Stimulated activated naive CD8-positive, alpha-beta T cell treated with anti-CD3 and anti-CD28 coated beads, Interleukin-15, amount 100 ng/mL, for 72 hours (primary cell): ENCODE data around the gene AQP9.
"Not testable (repeated sequence)": the region's sequence is repeated elsewhere in the genome, so short reads cannot be mapped to it uniquely, and the experiment has no call there.

ENCODE experiments used
- ATAC-seq: fragments of 150-1000 bp; cut with Tn5 transposase; 2 replicates; pipeline ENCODE4 v1.10.0; 2021; ENCODE audit warnings: mild to moderate bottlenecking, moderate library complexity
- DNase-seq, 2 donors: peaks; one replicate each; pipeline ENCODE4 v3.0.0; 2021 to 2022
- H3K27ac Mint-ChIP-seq, 2 donors: one replicate each; pipeline ENCODE4 v1.8.0; 2022; ENCODE audit warnings: mild to moderate bottlenecking in 2 of 2, mixed read lengths in 2 of 2, moderate library complexity in 2 of 2
- H3K27me3 Mint-ChIP-seq: one replicate; pipeline ENCODE4 v1.8.0; 2022; ENCODE audit warnings: mixed read lengths
- H3K4me1 Mint-ChIP-seq: one replicate; pipeline ENCODE4 v1.8.0; 2022; ENCODE audit warnings: mild to moderate bottlenecking, mixed read lengths
- H3K4me3 Mint-ChIP-seq, 2 donors: one replicate each; pipeline ENCODE4 v1.8.0; 2022; ENCODE audit warnings: mild to moderate bottlenecking in 2 of 2, mixed read lengths in 2 of 2, moderate library complexity in 1 of 2
- H3K9me3 Mint-ChIP-seq, 2 donors: one replicate each; pipeline ENCODE4 v1.8.0; 2022; ENCODE audit warnings: mixed read lengths in 2 of 2

The AQP9 gene

GRCh38 chr15:58138106-58138505 is at the start of gene AQP9:
TSS of gene AQP9 (plus strand) at chr15:58138381. CDS start at chr15:58138566, 185 bp downstream.
- H3K4me1 Mint-ChIP-seq: no peaks in the 10 kb centered on the region
- H3K9me3 Mint-ChIP-seq: no peaks in the 10 kb centered on the region
- DNase-seq: no peak
- H3K4me3 Mint-ChIP-seq: no peak within 1 kb of the TSS
- no peak for ATAC-seq
- peaks cover 21% of the 10 kb centered on the region for H3K27me3 Mint-ChIP-seq
- peak within 1 kb of the TSS in 1 of 2 donors; percentile 48 for H3K27ac Mint-ChIP-seq

- H3K4me3 Mint-ChIP-seq: no peak overlapping the region
- no peaks in the 10 kb centered on the region for H3K9me3 Mint-ChIP-seq
- no peak for DNase-seq
- no peak overlapping the region for H3K27ac Mint-ChIP-seq
- H3K4me1 Mint-ChIP-seq: no peaks in the 10 kb centered on the region
- peaks cover 15% of the 10 kb centered on the region for H3K27me3 Mint-ChIP-seq
- no peak for ATAC-seq
Observed at GRCh38 chr15:58095415-58095814, 42.8 kb upstream of the AQP9 start.

GRCh38 chr15:58096529-58097084 is 41.6 kb upstream of the AQP9 start:
- DNase-seq (no peak), ATAC-seq (no peak)
- Mint-ChIP-seq H3K27me3 (peaks cover 27% of the 10 kb centered on the region), H3K27ac (no peak overlapping the region), H3K4me3 (no peak overlapping the region), H3K9me3 (no peaks in the 10 kb centered on the region), H3K4me1 (no peaks in the 10 kb centered on the region)

GRCh38 chr15:58103482-58103881 is 34.7 kb upstream of the AQP9 start:
- Mint-ChIP-seq H3K27me3 (peaks cover 48% of the 10 kb centered on the region), H3K9me3 (no peaks in the 10 kb centered on the region), H3K4me3 (no peak overlapping the region), H3K27ac (no peak overlapping the region), H3K4me1 (no peaks in the 10 kb centered on the region)
- ATAC-seq (no peak), DNase-seq (no peak)

GRCh38 chr15:58108117-58108516 is 30.1 kb upstream of the AQP9 start:
- ATAC-seq: no peak
- DNase-seq: no peak
- no peak overlapping the region for H3K4me3 Mint-ChIP-seq
- H3K9me3 Mint-ChIP-seq: no peaks in the 10 kb centered on the region
- H3K27me3 Mint-ChIP-seq: peaks cover 38% of the 10 kb centered on the region
- H3K27ac Mint-ChIP-seq: no peak overlapping the region
- H3K4me1 Mint-ChIP-seq: no peaks in the 10 kb centered on the region

- no peak for ATAC-seq
Observed at GRCh38 chr15:58109419-58109818, 28.8 kb upstream of the AQP9 start.

GRCh38 chr15:58110999-58111717 is 27.0 kb upstream of the AQP9 start:
- peaks cover 25% of the 10 kb centered on the region for H3K27me3 Mint-ChIP-seq
- no peak overlapping the region for H3K27ac Mint-ChIP-seq
- H3K4me1 Mint-ChIP-seq: no peaks in the 10 kb centered on the region
- ATAC-seq (no peak), DNase-seq (no peak)
- H3K9me3 Mint-ChIP-seq: no peaks in the 10 kb centered on the region
- H3K4me3 Mint-ChIP-seq: no peak overlapping the region

More at GRCh38 chr15:58109419-58109818, 28.8 kb upstream of the AQP9 start:
- Mint-ChIP-seq H3K4me1 (no peaks in the 10 kb centered on the region), H3K27ac (no peak overlapping the region), H3K9me3 (no peaks in the 10 kb centered on the region), H3K27me3 (peaks cover 31% of the 10 kb centered on the region), H3K4me3 (no peak overlapping the region)
- DNase-seq: no peak

- Mint-ChIP-seq H3K27me3 (peaks cover 25% of the 10 kb centered on the region), H3K4me3 (no peak overlapping the region), H3K27ac (no peak overlapping the region), H3K4me1 (no peaks in the 10 kb centered on the region), H3K9me3 (no peaks in the 10 kb centered on the region)
- no peak for DNase-seq
- ATAC-seq: no peak
Observed at GRCh38 chr15:58111718-58112104, 26.5 kb upstream of the AQP9 start.

GRCh38 chr15:58113358-58113757 is 24.8 kb upstream of the AQP9 start:
- H3K27me3 Mint-ChIP-seq: peaks cover 25% of the 10 kb centered on the region
- not testable (repeated sequence) for H3K27ac Mint-ChIP-seq, H3K9me3 Mint-ChIP-seq, ATAC-seq, H3K4me1 Mint-ChIP-seq, H3K4me3 Mint-ChIP-seq, DNase-seq

GRCh38 chr15:58114388-58114787 is 23.8 kb upstream of the AQP9 start:
- Mint-ChIP-seq H3K4me3 (no peak overlapping the region), H3K9me3 (no peaks in the 10 kb centered on the region), H3K4me1 (no peaks in the 10 kb centered on the region), H3K27me3 (peaks cover 25% of the 10 kb centered on the region), H3K27ac (peak overlapping the region in 1 of 2 donors; percentile 50)
- ATAC-seq (no peak), DNase-seq (no peak)

GRCh38 chr15:58114812-58115211 is 23.4 kb upstream of the AQP9 start:
- Mint-ChIP-seq H3K4me1 (no peaks in the 10 kb centered on the region), H3K4me3 (no peak overlapping the region), H3K27ac (no peak overlapping the region), H3K27me3 (peaks cover 25% of the 10 kb centered on the region), H3K9me3 (no peaks in the 10 kb centered on the region)
- DNase-seq: no peak
- ATAC-seq: no peak

GRCh38 chr15:58115692-58116091 is 22.5 kb upstream of the AQP9 start:
- no peak for DNase-seq

GRCh38 chr15:58117619-58118018 is 20.6 kb upstream of the AQP9 start:
- DNase-seq (no peak), ATAC-seq (no peak)
- no peaks in the 10 kb centered on the region for H3K4me1 Mint-ChIP-seq
- no peak overlapping the region for H3K4me3 Mint-ChIP-seq
- H3K27me3 Mint-ChIP-seq: peaks cover 8% of the 10 kb centered on the region
- H3K27ac Mint-ChIP-seq: no peak overlapping the region
- H3K9me3 Mint-ChIP-seq: no peaks in the 10 kb centered on the region

More at GRCh38 chr15:58115692-58116091, 22.5 kb upstream of the AQP9 start:
- Mint-ChIP-seq H3K4me3 (no peak overlapping the region), H3K4me1 (no peaks in the 10 kb centered on the region), H3K27me3 (peaks cover 25% of the 10 kb centered on the region), H3K9me3 (no peaks in the 10 kb centered on the region), H3K27ac (no peak overlapping the region)
- no peak for ATAC-seq

- ATAC-seq: no peak
- Mint-ChIP-seq H3K9me3 (no peaks in the 10 kb centered on the region), H3K27ac (no peak overlapping the region)
Observed at GRCh38 chr15:58118272-58118671, 19.9 kb upstream of the AQP9 start.

GRCh38 chr15:58119016-58119415 is 19.2 kb upstream of the AQP9 start:
- Mint-ChIP-seq H3K27ac (no peak overlapping the region), H3K9me3 (no peaks in the 10 kb centered on the region), H3K4me1 (no peaks in the 10 kb centered on the region), H3K4me3 (no peak overlapping the region), H3K27me3 (no peaks in the 10 kb centered on the region)
- DNase-seq (no peak), ATAC-seq (no peak)

More at GRCh38 chr15:58118272-58118671, 19.9 kb upstream of the AQP9 start:
- no peak for DNase-seq
- Mint-ChIP-seq H3K4me3 (no peak overlapping the region), H3K27me3 (peaks cover 2% of the 10 kb centered on the region), H3K4me1 (no peaks in the 10 kb centered on the region)

GRCh38 chr15:58124585-58124984 is 13.6 kb upstream of the AQP9 start:
- Mint-ChIP-seq H3K4me3 (no peak overlapping the region), H3K9me3 (no peaks in the 10 kb centered on the region), H3K27me3 (no peaks in the 10 kb centered on the region), H3K27ac (no peak overlapping the region), H3K4me1 (no peaks in the 10 kb centered on the region)
- ATAC-seq: no peak
- no peak for DNase-seq

- no peaks in the 10 kb centered on the region for H3K9me3 Mint-ChIP-seq
- no peak overlapping the region for H3K27ac Mint-ChIP-seq
- DNase-seq (no peak), ATAC-seq (no peak)
- no peaks in the 10 kb centered on the region for H3K27me3 Mint-ChIP-seq
- no peak overlapping the region for H3K4me3 Mint-ChIP-seq
- no peaks in the 10 kb centered on the region for H3K4me1 Mint-ChIP-seq
Observed at GRCh38 chr15:58125333-58125732, 12.8 kb upstream of the AQP9 start.
